GDM1 (cell line): ENCODE results near the gene CLEC16A.
"Not testable (repeated sequence)": the region's sequence is repeated elsewhere in the genome, so short reads cannot be mapped to it uniquely, and the experiment has no call there.

Source experiments
- DNase-seq: peaks from one replicate; lab custom pipeline; 2025; lab: John Stamatoyannopoulos, UW

CLEC16A gene

DNA sequence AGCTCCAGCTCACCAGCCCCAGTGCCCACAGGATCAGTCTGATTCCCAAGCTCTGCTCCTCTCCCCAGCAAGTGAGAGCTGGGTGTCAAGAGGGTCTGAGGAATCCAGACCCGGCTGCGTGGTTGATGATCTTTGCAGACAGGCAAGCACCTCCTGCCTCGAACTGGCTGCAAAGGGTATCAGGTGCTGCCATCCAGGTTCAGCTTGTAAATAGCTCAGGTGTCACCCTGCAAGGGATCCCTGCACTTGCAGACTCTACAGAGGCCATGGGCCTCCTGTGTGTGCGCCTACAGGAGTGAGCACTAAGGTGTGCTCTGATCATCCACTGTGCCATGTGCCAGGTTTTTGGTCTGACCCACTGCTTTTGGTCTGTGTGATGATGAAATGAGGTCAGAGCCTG is 18.3 kb upstream of the CLEC16A start:
- DNase-seq = no peak

DNA sequence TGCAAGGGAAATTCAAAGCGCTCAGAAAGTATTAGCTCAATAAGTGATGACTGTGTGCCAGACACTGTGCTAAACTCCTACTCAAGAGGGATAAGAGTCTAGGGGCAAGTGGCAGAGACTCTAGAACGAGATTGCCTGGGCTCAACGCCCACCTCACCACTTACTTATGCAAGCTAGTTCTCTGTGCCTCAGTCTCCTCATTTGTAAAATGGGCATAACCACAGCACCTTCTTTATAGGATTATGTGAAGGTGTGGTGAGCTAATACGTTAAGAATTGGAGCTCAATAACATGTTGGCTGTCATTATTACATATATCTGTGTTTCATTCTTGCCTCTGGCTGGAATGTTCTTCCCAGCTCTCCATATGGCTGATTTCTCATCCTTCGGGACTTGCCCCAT is 17.5 kb upstream of the CLEC16A start:
- no peak for DNase-seq

DNA sequence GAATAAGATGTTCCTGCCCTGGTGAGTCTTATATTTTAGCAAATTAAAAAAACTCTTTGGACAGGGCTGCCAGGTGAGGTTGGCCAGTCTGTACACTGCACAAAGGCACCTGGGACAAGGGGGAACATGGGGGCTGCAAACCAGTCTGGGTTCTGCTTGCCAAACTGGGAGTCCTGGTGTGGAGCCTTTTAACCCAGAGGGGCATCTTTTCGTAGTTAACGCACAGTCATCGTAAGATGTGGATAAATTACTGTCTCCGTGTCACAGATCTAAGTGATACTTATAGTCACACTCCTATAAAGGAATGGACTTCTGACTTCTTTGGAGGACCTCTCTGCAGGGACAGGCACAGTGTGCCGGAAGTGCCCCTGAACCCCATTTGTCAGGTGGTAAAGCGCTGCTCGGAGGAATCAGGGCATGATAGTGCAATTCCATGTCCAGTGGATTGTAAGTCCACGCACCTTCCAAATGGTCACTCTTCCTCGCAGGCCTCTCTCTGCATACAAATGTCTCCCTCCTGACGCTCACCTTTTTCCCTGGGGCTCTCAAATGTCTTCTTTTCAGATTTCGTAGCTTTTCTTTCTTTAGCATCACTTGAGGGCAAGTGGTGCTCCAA is 16.8 kb upstream of the CLEC16A start:
- no peak for DNase-seq

DNA sequence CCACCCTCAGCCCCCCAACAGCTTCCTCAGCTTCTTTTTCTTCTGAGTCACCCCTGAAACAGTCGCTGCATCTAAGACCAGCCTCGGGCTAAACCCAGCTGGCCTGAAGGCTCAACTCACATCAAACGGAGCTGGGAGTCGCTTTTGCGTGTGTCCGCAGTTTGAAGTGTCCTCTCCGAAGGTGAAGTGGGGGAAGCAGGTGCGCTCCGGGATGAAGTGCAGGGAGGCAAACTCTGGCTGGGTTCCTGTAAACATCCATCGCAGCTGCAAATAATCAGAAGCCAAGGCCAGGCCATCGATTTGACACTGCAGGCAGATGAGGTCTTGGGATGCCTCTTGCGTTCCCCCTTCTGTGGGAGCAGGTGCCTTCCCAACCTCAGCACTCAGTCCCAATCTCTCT is 15.3 kb upstream of the CLEC16A start:
- not testable (repeated sequence) for DNase-seq

DNA sequence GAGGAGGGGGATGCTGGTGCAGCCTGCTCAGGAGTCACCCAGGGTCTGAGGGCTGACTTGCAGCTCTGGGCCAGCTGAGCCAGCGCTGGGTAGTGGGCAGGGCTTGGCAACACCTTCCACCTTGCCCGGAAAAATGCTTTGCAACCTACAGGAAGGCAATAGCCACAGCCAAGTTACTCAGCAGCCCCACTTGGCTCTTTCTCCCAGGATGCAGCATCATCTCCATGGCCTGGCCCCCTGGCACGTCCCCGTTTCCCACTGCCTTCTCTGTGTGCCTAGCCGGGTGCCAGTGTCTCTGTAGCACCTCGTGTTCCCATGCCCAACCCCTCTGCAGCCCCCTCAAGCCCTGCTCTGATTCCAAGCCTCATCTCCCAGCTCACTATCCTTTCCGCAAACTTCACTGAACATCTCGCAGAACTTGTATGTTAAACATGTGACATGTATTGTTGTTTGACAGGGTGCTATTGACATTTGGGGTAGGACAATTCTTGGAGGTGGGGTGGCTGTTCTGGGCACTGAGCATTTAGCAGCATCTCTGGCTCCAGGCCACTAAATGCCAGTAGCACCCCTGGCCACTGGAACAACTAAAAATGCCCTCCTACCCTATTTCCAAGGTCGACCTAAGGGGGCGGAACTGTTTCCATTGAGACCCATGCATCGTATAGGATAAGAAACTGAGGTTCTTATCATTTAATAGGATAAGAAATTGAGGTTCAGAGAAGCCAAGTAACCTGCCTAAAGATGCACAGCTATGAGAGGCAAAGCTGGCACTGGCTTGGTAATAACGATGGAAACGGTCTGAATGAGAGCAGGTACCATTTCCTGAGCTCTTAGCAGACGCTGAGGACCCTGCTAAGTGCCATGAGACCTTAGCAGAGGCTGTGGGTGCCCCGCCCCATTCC is 14.3 kb upstream of the CLEC16A start:
- DNase-seq = peak; percentile 20

DNA sequence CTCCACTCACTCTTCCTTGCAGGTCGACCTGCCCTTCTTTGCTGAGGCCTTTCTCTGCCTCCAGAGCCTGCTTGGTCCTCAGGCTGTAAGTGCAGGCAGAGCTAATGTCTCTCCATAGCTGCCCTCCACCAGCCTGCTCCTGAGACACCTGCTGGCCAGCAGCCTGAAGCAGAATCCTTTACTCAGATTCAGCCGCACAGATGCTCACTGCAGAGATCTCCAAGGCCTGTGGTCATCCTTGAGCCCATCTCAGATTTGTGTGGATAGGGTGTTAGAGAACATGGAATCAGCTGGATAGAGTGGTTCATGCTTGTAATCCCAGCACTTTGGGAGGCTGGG is 13.6 kb upstream of the CLEC16A start:
- DNase-seq = no peak

DNA sequence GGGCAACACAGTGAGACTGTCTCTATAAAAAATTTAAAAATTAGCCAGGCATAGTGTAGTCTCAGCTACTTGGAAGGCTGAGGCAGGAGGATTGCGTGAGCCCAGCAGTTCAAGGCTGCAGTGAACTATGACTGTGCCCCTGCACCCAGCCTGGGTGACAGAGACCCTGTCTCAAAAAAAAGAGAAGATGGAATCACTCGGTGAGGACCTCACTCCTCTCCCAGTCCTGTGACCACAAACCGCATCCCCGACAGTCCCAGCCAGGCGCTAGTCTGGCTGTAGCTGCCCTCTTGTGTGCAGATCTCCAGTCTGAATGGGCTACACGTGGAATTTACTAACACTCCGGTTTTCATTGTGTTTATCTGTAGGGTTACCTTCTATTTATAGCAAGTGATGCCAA is 13.2 kb upstream of the CLEC16A start:
- no peak for DNase-seq

DNA sequence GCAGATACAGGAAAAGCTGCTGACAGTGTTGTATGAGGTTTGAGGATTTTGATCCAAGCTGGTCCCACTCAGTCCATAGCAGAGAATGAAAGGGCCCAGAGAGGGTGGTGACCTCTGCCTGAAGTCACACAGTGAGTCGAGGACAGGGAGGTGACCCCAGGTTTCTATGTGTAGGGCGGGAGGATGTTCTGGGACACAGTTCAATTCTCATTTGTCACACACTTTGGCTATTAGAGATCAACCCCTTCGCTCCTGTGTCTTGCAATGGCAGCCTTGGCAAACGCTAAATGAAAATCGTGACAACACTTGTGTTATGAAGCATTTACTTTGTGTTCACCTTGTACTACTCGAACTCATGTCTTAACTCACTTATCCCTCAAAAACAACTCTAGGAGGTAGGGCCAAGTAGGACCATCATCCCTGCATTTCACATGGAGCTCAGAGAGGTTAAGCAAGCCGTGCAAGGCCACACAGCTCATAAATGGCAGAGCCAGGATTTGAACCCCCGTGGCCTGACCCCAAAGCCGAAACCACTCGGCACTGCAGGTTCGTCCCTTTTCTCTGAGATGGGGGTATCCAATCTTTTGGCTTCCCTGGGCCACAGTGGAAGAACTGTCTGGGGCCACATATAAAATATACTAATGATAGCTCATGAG is 12.3 kb upstream of the CLEC16A start:
- DNase-seq = no peak

DNA sequence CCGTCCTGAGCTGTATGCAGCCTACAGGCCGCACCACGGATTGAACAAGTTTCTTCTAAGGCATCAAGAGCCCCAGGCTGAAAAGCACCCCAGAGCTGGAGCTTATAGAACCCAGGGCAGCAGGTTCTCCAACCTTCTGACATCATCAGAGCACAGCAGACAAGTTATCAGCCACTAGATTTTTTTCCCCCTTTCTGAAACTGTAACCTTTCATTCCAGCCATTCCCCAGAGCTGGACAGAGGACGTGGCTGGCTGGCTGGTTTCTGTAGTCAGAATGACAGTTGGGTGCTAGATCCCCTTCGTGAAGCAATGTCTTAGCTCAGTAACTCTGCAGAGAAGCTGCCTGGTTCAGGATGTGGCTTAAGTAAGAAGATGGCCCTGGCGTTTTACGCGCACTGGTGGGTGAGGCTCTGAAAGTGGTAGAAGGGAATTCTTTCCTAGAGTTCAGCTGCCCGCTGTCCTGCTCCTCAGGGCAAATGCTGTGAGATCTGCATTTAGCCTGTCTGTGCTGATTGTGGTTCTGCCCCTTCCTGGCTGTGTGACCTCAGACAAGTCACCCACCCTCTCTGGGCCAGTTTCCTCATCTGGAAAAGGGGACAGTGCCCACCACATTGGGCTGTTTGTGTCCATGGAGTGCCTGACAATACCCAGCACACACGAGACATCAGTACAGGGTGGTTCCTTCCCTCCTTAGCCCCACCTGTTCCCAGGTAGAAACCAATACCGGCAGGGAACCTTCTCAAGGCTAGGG is 11.2 kb upstream of the CLEC16A start:
- no peak for DNase-seq

DNA sequence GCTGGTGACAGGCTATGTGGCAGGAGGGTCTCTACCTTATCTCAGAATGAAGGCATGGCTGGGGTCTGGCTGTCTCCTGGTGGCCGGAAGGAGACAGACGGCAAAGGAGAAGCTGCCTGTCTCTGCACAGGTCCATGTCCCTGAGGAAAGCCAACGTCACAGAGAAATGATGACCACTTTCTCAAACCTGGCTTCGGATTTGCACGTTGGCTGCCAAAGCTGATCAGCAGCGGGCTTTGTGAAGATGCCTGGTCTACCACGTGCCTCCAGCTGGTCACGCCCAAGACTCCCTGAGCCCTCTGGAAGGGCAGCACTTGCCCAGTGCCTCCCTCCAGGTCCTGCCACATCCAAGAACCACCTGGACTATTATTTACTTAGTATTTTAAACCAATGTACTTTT is 10.5 kb upstream of the CLEC16A start:
- no peak for DNase-seq

DNA sequence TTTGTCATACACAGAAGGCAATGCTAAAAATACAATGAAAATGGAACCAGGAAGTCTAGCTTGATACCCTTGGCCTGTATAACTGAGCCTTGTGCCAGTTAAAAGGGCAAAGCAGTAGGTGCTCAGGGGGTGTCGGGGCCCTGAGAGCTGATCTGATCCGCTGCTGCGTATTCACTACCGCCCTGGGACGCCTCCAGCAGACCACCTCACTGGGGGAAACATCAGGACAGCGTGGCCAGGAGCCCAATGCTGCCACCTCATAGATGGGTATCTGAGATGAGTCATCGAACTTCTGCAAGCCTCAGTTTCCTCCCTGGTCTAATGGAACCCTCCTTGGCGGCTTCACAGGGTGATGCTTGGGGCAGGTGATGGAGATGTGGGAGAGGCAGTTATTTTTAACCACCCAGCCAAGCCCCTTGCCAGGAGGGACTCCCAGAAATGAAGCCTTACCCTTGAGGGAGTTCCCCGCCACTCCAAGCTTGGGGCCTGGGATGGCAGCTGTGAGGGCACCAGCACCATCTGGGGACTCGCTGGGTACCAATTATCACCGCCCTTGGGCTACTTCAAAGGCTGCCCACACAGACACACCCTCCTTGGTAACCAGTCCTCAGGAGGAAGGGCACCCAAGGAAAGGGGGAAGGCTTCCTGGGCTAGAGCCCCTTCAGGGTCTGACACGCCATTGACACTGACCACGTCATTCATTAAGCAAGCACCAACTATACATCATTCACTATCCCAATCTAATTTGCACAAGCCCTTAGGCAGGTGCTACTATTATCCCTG is 9.8 kb upstream of the CLEC16A start:
- no peak for DNase-seq

DNA sequence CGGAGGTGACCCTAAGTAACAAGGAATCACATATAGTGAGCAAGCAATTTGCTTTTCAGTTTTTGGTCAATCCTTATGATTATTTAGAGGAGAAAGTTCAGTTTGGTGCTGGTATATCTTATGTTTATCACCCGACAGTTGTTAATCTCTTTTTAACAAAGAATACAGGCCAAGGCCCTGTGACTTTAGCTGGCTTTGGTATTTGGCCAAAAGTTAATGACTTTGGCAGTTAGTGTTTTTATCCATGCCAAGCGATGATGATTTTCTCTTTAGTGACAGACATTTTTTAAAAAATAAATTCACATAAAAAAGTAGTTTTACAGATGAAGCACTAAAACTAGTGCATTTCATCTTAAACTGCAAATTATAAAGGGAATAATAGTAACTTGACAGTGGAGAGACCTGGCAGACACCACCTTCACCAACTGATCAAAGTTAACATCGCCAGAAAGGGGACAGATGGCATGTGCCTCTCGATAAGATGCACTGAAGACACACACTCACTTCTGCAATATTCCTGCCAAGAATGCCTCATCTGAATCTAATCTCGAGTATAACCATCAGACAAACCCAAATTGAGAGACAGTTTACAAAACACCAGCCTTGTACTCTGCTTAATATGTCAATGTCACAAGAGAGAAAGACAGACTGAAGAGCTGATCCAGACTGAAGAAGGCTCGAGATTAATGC is 9.0 kb upstream of the CLEC16A start:
- DNase-seq = no peak

DNA sequence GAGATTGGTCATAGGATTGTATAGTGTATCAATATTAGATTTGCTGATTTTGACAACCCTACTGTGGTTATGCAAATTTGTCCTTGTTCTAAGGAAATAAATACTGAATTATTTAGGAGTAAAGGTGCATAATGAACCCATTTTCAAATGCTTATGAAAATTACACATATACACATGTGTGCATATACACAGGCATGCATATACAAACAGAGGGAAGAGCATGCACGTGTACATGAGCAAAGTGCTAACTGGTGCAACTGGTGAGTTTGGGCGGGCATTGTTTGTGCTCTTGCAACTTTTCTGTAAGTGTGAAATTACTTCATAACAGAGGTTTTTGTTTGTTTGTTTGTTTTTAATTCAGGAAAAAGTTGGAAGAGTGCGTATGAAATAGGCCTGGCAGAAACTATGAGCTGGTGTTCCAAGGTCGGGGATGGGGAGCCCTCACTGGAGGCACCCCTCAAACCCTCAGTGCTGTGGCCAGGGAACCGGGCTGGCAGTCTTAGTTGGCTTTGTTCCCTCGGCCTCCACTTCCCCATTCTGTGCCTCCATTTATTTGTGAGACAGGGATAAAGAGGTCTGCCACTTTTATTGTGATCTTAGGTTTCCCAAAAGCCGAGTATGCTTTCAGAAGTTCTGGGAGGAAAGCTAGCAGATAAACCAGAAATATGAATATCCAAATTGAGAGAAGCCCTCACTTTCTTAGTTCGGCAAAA is 7.9 kb upstream of the CLEC16A start:
- no peak for DNase-seq

DNA sequence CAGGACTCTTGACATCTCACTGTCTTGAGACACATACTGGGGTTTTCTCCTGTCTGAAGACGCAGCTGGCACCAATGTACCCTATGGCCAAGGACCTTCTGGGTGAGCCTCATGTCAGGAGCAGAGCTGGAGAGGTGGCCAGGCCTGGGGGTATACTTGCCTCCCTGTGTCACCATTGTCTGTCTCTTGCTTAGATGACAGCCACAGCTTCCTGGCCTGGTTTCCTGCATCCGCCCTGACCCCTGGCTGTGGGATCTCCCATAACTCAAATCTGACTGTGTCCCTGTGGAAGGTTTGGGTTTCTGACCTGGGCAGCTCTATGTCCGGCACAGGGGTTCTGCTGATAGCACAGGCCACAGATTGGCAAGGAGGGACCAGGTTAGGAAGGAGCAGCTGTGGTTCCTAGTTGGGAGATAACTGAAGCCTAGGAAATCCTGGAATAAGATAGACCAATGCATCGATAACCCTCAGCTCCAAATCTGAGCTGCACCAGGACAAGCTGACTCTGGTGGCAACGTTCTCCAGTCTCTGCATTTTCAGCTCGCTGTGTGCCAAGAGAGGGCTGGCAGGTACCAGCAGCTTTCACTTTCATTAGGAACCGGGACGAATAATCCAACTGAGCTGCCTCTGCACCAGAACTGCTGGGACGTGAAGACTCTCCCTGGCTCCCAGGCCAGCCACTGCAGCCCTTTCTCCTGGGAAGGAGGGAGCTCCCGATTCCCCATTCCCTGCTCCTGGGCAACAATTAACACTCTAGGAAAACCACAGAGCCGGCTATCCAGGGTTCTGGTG is 7.1 kb upstream of the CLEC16A start:
- no peak for DNase-seq

DNA sequence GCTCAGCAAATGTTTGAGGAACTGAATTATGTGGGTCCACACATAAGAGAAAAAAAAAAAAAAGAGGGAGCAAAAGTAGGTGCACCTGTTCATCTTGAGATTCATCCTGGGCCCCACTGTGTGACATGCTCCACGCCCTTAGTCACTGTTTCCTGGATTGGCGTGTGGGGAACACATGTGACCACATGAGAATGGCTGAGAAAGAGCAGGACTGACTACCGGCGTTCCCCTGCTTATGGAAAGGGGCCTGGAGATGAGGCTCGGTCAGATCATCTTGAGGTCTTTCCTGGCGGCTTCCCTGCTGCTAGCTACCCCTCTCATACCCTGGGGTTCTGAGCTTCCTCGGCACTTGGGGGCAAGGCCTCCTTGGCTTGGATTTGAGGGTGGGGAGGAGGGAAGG is 6.0 kb upstream of the CLEC16A start:
- no peak for DNase-seq

DNA sequence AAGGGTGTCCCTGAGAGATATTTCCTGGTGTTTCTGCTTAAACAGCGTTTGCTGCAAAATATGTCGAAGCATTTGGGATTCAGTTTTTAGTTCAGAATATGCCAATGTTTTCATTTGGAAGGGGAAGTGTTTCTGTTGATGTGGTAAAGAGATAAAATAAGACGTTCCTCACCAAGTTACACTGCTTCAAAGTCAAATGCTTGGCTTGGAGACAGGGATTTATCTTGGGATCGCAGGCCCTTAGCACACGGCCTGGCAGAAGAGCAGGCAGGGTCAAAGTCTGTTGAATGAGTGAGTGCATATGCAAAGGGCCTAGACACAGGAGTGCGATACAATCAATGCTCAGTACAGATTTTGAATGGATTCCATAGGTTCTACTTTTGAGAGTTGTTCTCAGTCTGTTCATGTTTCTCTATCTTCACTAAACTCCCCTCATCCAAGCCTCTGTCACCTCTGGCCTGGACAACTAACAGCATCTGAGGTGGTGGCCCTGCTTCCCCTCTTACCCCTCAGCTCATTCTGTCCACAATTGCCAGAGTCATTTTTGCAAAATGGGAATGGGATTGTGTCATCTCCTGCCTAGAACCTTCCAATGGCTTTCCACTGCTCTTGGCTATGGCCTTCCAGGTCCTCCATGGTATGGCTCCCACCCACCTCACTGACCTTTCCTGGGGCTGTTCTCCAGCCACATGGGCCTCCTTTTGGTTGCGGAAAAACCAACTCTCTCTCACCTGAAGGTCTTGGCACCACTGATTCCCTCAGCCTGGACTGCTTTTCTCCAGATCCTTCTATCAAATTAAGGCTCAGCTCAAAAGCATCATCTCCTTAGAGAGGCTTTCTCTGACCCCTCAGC is 5.3 kb upstream of the CLEC16A start:
- DNase-seq = no peak

DNA sequence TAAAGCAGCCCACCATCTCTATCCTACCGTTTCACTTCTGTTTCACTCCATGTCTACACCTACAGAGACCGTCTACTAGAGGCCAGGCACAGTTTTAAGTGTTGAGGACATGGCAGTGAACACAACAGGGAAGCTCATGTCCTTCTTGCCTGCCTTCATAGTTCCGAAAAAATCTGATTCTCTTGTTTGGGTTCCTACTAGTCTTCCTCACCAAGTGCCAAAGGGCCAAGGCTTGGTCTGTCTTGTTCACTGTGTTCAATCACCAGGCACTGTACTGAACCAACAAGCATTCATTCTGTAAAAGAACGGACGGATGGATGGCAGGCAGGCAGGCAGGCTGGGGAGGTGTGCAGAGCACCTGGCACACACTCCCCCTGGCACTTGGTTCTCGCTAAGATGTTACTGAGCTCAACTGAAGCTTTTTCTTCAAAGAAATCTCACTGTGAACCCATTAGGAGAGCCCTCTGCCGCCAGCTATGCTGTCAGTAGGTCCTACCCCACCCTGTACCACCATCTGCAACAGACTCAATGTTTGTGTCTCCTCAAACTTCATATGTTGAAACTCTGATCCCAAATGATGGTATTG is 4.6 kb upstream of the CLEC16A start:
- no peak for DNase-seq

DNA sequence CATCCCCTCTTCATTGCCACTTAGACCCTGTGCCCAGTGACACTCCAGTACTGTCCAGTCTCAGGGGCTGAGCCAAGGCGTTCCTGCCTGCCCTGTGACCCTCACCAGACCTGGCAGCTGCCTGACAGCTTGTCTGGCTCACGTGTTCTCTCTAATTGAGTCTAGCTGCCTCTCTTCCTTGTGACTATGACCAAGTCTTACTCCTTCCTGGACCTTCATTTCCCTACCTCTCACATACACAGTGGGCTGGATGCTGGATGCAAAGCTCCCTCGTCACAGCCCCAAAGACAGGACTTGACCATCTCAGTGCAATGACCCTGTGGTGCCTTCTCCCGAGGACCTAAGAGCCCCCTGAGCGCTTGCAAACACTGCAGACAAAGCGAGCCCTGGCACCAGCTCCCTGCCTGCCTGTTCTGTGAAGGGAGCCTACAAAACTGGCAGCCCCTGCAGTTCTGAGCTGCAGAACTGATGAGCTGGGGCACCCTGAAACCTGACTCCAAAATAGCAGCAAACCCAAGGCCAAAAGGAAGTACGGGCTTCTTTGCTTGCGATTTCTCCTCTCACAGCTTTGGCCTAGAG is 3.8 kb upstream of the CLEC16A start:
- no peak for DNase-seq
